ENCODE data around the gene DIS3L2. TPM values are rescaled to one million over a fixed set of nuclear protein-coding genes. Genes with fewer than 3 reads are reported as not detected.
A peak's percentile ranks its signal among the peaks of the same experiment; 100 is the strongest.
"Not testable (repeated sequence)": the region's sequence is repeated elsewhere in the genome, so short reads cannot be mapped to it uniquely, and the experiment has no call there.

Gene DIS3L2
- total RNA-seq, 2 donors from 2014 or later: 33.5 to 35.5 TPM

GRCh38 chr2:232327105-232328031, 365.9 kb downstream of the DIS3L2 start:
- intact Hi-C loops (cut with DNase I, micrococcal nuclease): loop anchor here (5.0 to 10.0 kb wide), 2 partner anchors 400 to 403 kb away; partner anchors contain the start of gene NPPC (in 2 of the 2)

GRCh38 chr2:232328032-232328422, 366.5 kb downstream of the DIS3L2 start:
- intact Hi-C loops (cut with DNase I, micrococcal nuclease): loop anchor here (5.0 to 10.0 kb wide), 2 partner anchors 401 to 403 kb away; partner anchors contain the start of gene NPPC (in 2 of the 2)
- ATAC-seq: no peak
- no peak for DNase-seq

More at GRCh38 chr2:232327105-232328031, 365.9 kb downstream of the DIS3L2 start:
- ATAC-seq (peak; percentile 88), DNase-seq (peak; percentile 54 to 79)

- intact Hi-C loops (cut with DNase I, micrococcal nuclease): loop anchor here (5.0 to 10.0 kb wide), 2 partner anchors 401 to 404 kb away; partner anchors contain the start of gene NPPC (in 2 of the 2)
Measured at GRCh38 chr2:232328516-232329460, 367.3 kb downstream of the DIS3L2 start.

GRCh38 chr2:232329716-232330067, 368.2 kb downstream of the DIS3L2 start:
- intact Hi-C loops (cut with DNase I, micrococcal nuclease): loop anchor here (5.0 to 10.0 kb wide), 2 partner anchors 402 to 405 kb away; partner anchors contain the start of gene NPPC (in 2 of the 2)
- DNase-seq (peak in 1 of 2 donors; percentile 10), ATAC-seq (no peak)

More at GRCh38 chr2:232328516-232329460, 367.3 kb downstream of the DIS3L2 start:
- ATAC-seq (no peak), DNase-seq (peak in 1 of 2 donors; percentile 18)

GRCh38 chr2:232330068-232330999, 368.8 kb downstream of the DIS3L2 start:
- peak in 1 of 2 donors; percentile 21 for DNase-seq
- intact Hi-C loops (cut with DNase I, micrococcal nuclease): no loop called here
- ATAC-seq: no peak

- ATAC-seq; intact Hi-C loops (cut with DNase I, micrococcal nuclease): not testable (repeated sequence)
- DNase-seq: peak in 1 of 2 donors; percentile 27
Measured at GRCh38 chr2:232331061-232331460, 369.5 kb downstream of the DIS3L2 start.

GRCh38 chr2:232331641-232332040, 370.1 kb downstream of the DIS3L2 start:
- intact Hi-C loops (cut with DNase I, micrococcal nuclease): not testable (repeated sequence)
- peak in 1 of 2 donors; percentile 5 for DNase-seq

GRCh38 chr2:232332244-232332939, 370.9 kb downstream of the DIS3L2 start:
- intact Hi-C loops (cut with DNase I, micrococcal nuclease); ATAC-seq: not testable (repeated sequence)
- peak; percentile 2 to 12 for DNase-seq

More at GRCh38 chr2:232331641-232332040, 370.1 kb downstream of the DIS3L2 start:
- not testable (repeated sequence) for ATAC-seq

- ATAC-seq (no peak), DNase-seq (peak in 1 of 2 donors; percentile 8)
- intact Hi-C loops (cut with DNase I, micrococcal nuclease): no loop called here
Measured at GRCh38 chr2:232332940-232333259, 371.4 kb downstream of the DIS3L2 start.

GRCh38 chr2:232333361-232334135, 372.0 kb downstream of the DIS3L2 start:
- intact Hi-C loops (cut with DNase I, micrococcal nuclease): no loop called here
- ATAC-seq (no peak), DNase-seq (peak; percentile 8 to 23)

- DNase-seq: peak; percentile 1 to 13
Measured at GRCh38 chr2:232334136-232334884, 372.8 kb downstream of the DIS3L2 start.

GRCh38 chr2:232334885-232335205, 373.3 kb downstream of the DIS3L2 start:
- DNase-seq: not testable (repeated sequence)

More at GRCh38 chr2:232334136-232334884, 372.8 kb downstream of the DIS3L2 start:
- intact Hi-C loops (cut with DNase I, micrococcal nuclease); ATAC-seq: not testable (repeated sequence)

GRCh38 chr2:232335206-232335858, 373.8 kb downstream of the DIS3L2 start:
- DNase-seq (peak; percentile 7 to 22), ATAC-seq (peak; percentile 54)
- intact Hi-C loops (cut with DNase I, micrococcal nuclease): not testable (repeated sequence)

More at GRCh38 chr2:232334885-232335205, 373.3 kb downstream of the DIS3L2 start:
- ATAC-seq; intact Hi-C loops (cut with DNase I, micrococcal nuclease): not testable (repeated sequence)

GRCh38 chr2:232335859-232336215, 374.3 kb downstream of the DIS3L2 start:
- ATAC-seq: no peak
- intact Hi-C loops (cut with DNase I, micrococcal nuclease): no loop called here
- DNase-seq: peak in 1 of 2 donors; percentile 1

GRCh38 chr2:232336241-232336736, 374.8 kb downstream of the DIS3L2 start:
- no peak for ATAC-seq
- intact Hi-C loops (cut with DNase I, micrococcal nuclease): no loop called here
- DNase-seq: peak; percentile 1 to 19
